Colonic mucosa (tissue), 4 donors: Measurements from ENCODE around the gene RNF157. TPM values are rescaled to one million over a fixed set of nuclear protein-coding genes. Genes with fewer than 3 reads are reported as not detected.

ENCODE experiments used
- DNase-seq: peaks from one replicate; pipeline ENCODE4 v3.0.0-alpha.2; 2020
- H3K27ac ChIP-seq: fragments of 200-600 bp; one replicate; pipeline ENCODE4 v1.8.0; 2021
- H3K27me3 ChIP-seq: fragments of 200-600 bp; one replicate; pipeline ENCODE4 v1.8.0; 2021
- H3K36me3 ChIP-seq: fragments of 200-600 bp; one replicate; pipeline ENCODE4 v1.8.0; 2021
- H3K4me1 ChIP-seq: fragments of 200-600 bp; one replicate; pipeline ENCODE4 v1.8.0; 2021; ENCODE audit warnings: mild to moderate bottlenecking
- H3K4me3 ChIP-seq: fragments of 200-600 bp; one replicate; pipeline ENCODE4 v1.8.0; 2021
- H3K9ac ChIP-seq, 2 donors: one replicate each; pipeline ENCODE4 v1.7.0; 2013; ENCODE audit warnings: control low read depth in 2 of 2, low read depth in 2 of 2, low read length in 2 of 2
- H3K9me3 ChIP-seq: fragments of 200-600 bp; one replicate; pipeline ENCODE4 v1.8.0; 2021
- CTCF ChIP-seq: fragments of 200-600 bp; IDR thresholded peaks from one replicate; pipeline ENCODE4 v1.8.0; 2022; ENCODE audit warnings: antibody characterized with exemption, mild to moderate bottlenecking
- intact Hi-C: fragments of 100-400 bp; cut with DNase I; formaldehyde crosslinking; loops from one replicate; pipeline ENCODE4 v1.14.1; 2022
- total RNA-seq, 2 donors: library from RNA; stranded (reverse); fragmentation: NEBNext Ultra II Directional in 1 of 2; extraction: Animal tissue kit (Norgen Biotek cat#: 25700) in 1 of 2; gene quantifications; one replicate each; pipeline ENCODE4 v1.2.1, GENCODE V29; 2021
- donor health status: healthy.
- donor health status: DM: no; HTN: no; CAD: no.
- donor health status: DM: no; HTN: no; CAD: no.

RNF157 gene
- total RNA-seq, 2 donors from 2014 or later: 23.7 to 30.2 TPM

DNA sequence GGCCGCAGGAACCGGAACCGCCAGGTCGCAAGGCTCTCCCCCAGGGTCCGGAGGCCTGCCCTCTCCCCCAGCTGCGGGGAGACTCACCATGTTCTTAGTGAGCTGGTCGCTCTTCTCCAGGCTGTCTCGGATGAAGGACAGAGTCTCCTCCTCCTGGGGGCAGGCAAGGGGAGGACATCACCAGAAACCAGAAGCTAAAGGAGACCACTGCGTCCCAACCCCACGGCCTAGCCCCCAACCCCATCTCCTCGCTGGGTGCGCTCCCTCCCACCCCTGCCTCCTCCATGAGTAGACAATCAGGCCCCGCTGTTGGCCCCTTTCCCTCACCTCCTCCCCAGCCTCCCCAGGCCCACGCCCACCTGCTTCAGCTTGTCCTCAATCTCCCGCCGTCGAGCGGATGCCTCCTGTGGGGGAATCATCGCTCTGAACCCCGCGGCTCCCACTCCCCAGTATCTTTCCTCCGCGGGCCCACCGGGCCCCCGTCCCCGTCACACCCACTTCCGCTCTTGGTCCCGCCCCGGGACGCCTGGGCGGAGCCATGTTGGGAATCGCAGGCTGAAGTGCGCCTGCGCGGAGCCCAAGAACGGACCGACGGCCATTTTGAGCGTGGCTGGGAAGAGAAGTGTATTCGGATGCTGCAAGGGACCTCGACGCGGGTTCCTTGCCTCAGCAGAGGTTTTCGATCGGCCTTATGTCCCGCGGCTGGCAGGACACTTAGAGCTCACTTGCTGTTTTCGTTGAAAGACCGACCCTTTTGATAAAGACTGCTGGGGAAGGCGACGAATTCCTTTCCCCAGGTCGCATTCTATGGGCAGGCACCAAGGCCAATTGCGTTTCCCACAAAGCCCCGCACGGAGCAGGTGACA is 136.8 kb downstream of the RNF157 start, which contains the start of gene EXOC7:
EXOC7 (minus strand) TSS at position 514 of the 866 bp plus-strand sequence; CDS start at position 419, 95 bp downstream.
- Histone ChIP-seq H3K27ac (peak within 1 kb of the TSS; percentile 55), H3K4me3 (peak within 1 kb of the TSS; percentile 89), H3K27me3 (no peaks in the 10 kb centered on the region), H3K9ac (peak within 1 kb of the TSS; percentile 88 to 95), H3K36me3 (no peaks in the 10 kb centered on the region), H3K4me1 (peaks cover 8% of the 10 kb centered on the region), H3K9me3 (no peaks in the 10 kb centered on the region)
- DNase-seq: peak; percentile 94
- TF ChIP-seq CTCF: no peak
- intact Hi-C loops: no loop called here

GRCh38 chr17:76102944-76103273 is 137.4 kb downstream of the RNF157 start:
- H3K9ac ChIP-seq: peak overlapping the region; percentile 88 to 95
- H3K4me3 ChIP-seq: peak overlapping the region; percentile 89
- DNase-seq: no peak
- no peaks in the 10 kb centered on the region for H3K36me3 ChIP-seq
- H3K4me1 ChIP-seq: peaks cover 8% of the 10 kb centered on the region
- no peak for TF ChIP-seq CTCF
- no peaks in the 10 kb centered on the region for H3K9me3 ChIP-seq
- intact Hi-C loops: no loop called here
- H3K27ac ChIP-seq: no peak overlapping the region
- H3K27me3 ChIP-seq: no peaks in the 10 kb centered on the region

DNA sequence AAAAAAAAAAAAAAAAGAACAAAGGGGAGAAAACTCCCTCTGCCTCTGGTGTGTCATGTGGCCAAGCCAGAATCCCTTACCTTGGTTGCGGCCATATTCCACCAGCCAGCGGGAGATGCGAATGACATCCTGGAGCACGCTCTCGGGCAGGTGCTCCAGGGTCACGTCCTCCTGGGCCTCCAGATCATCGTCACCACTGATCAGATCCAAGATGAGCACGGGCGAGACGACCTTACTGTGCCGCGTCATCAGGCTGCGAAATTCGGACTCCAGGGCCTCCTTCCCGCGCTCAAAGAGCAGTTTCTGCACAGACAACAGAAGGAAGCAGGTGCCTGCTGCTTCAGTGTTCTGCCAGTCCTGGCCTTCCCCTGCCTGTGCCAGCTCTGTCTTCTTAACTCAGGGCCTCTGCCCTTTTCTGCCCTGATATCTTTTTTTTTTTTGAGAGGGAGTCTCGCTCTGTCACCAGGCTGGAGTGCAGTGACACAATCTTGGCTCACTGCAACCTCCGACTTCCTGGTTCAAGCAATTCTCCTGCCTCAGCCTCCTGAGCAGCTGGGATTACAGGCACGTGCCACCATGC is 142.5 kb downstream of the RNF157 start:
- no peak for TF ChIP-seq CTCF
- peaks cover 6% of the 10 kb centered on the region for H3K4me1 ChIP-seq
- intact Hi-C loops: no loop called here
- H3K9ac ChIP-seq: no peak overlapping the region
- H3K27ac ChIP-seq: no peak overlapping the region
- no peak overlapping the region for H3K4me3 ChIP-seq
- peaks cover 22% of the 10 kb centered on the region for H3K36me3 ChIP-seq
- no peaks in the 10 kb centered on the region for H3K27me3 ChIP-seq
- no peaks in the 10 kb centered on the region for H3K9me3 ChIP-seq
- DNase-seq: no peak

DNA sequence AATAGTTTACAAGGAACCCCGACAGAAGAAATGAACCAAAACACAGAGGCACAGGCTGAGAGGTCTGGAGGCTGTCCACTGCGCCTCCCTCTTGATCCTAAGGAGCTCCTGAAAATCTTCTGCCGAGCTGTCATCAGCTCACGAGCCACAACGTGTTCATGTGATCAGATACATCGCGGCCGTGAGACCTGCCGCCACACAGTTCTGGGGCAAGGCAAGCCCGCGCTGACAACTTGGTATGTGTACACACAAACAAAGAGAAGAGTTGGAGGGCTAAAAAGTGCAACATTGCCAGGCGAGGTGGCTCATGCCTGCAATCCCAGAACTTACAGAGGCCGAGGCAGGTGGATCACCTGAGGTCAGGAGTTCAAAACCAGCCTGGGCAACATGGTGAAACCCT is 144.3 kb downstream of the RNF157 start:
- no peak overlapping the region for H3K4me3 ChIP-seq
- no peaks in the 10 kb centered on the region for H3K4me1 ChIP-seq
- H3K27me3 ChIP-seq: no peaks in the 10 kb centered on the region
- no peak for DNase-seq
- intact Hi-C loops: no loop called here
- H3K36me3 ChIP-seq: peaks cover 22% of the 10 kb centered on the region
- H3K27ac ChIP-seq: no peak overlapping the region
- TF ChIP-seq CTCF: no peak
- H3K9ac ChIP-seq: no peak overlapping the region
- H3K9me3 ChIP-seq: no peaks in the 10 kb centered on the region

GRCh38 chr17:76094046-76094445 is 146.2 kb downstream of the RNF157 start:
- H3K9me3 ChIP-seq: no peaks in the 10 kb centered on the region
- intact Hi-C loops: no loop called here
- no peak overlapping the region for H3K4me3 ChIP-seq
- H3K27me3 ChIP-seq: no peaks in the 10 kb centered on the region
- peaks cover 26% of the 10 kb centered on the region for H3K36me3 ChIP-seq
- no peak for DNase-seq
- no peaks in the 10 kb centered on the region for H3K4me1 ChIP-seq
- H3K27ac ChIP-seq: no peak overlapping the region
- H3K9ac ChIP-seq: no peak overlapping the region
- no peak for TF ChIP-seq CTCF
